Vagina (tissue), 2 donors: ENCODE results near the gene RSPO1. TPM values are rescaled to one million over a fixed set of nuclear protein-coding genes. Genes with fewer than 3 reads are reported as not detected.

ENCODE experiments used
- DNase-seq, 2 donors: peaks; one replicate each; pipeline ENCODE4 v3.0.0-alpha.2; 2017; ENCODE audit errors: extremely low spot score in 2 of 2
- H3K27ac ChIP-seq: fragments of 200-600 bp; sonication (generic); one replicate; pipeline ENCODE4 v1.5.1; 2019
- H3K27me3 ChIP-seq: fragments of 200-600 bp; sonication (generic); one replicate; pipeline ENCODE4 v1.5.1; 2019
- H3K36me3 ChIP-seq, 2 donors: fragments of 200-600 bp; sonication (generic); one replicate each; pipeline ENCODE4 v1.5.1; 2017 to 2019
- H3K4me1 ChIP-seq: fragments of 200-600 bp; sonication (generic); one replicate; pipeline ENCODE4 v1.5.1; 2019
- H3K4me3 ChIP-seq, 2 donors: fragments of 200-600 bp; sonication (generic); 1 replicate in 1 of 2; 2 replicates in 1 of 2; pipeline ENCODE4 v1.5.1; 2016 to 2019
- H3K9me3 ChIP-seq: fragments of 200-600 bp; sonication (generic); one replicate; pipeline ENCODE4 v1.5.1; 2019
- CTCF ChIP-seq, 3 experiments: fragments of 450-650 bp in 2 of 3; fragments of 200-600 bp in 1 of 3; sonication (generic) in 1 of 3; IDR thresholded peaks; one replicate each; pipeline ENCODE4 v1.5.1; 2017 to 2019; ENCODE audit warnings: antibody characterized with exemption in 3 of 3, mild to moderate bottlenecking in 2 of 3, moderate library complexity in 2 of 3
- POLR2A ChIP-seq, 2 donors: fragments of 450-650 bp; IDR thresholded peaks; one replicate each; pipeline ENCODE4 v1.6.1; 2017; ENCODE audit warnings: antibody characterized with exemption in 2 of 2, mild to moderate bottlenecking in 2 of 2, moderate library complexity in 2 of 2
- POLR2AphosphoS5 ChIP-seq, 2 donors: sonication (generic); formaldehyde crosslinking; IDR thresholded peaks; one replicate each; pipeline ENCODE4 v1.9.0; 2017; ENCODE audit warnings: antibody characterized with exemption in 2 of 2, mild to moderate bottlenecking in 2 of 2, low read depth in 1 of 2; ENCODE audit not compliant: insufficient read depth in 1 of 2
- intact Hi-C: fragments of 100-400 bp; cut with DNase I; formaldehyde crosslinking; loops from one replicate; pipeline ENCODE4 v1.15.1; 2023
- total RNA-seq: library from RNA; depleted of rRNA; stranded (reverse); fragments of >200 nt; gene quantifications from one replicate; pipeline ENCODE4 v1.2.3, GENCODE V29; 2016

The RSPO1 gene
- total RNA-seq, 1 donor from 2014 or later = 23.3 TPM

GRCh38 chr1:37602750-37603694 is 31.7 kb downstream of the RSPO1 start:
- Histone ChIP-seq H3K9me3 (no peaks in the 10 kb centered on the region), H3K4me1 (peaks cover 32% of the 10 kb centered on the region), H3K27me3 (no peaks in the 10 kb centered on the region), H3K27ac (no peak overlapping the region), H3K4me3 (no peak overlapping the region), H3K36me3 (no peaks in the 10 kb centered on the region)
- TF ChIP-seq POLR2A (IDR thresholded peaks at IDR 0.05) (no peak), CTCF (IDR thresholded peaks at IDR 0.05) (peak; percentile 8 to 59 (median 21)), POLR2AphosphoS5 (IDR thresholded peaks at IDR 0.05; ENCODE audit: insufficient read depth in 1 of 2, low read depth in 1 of 2) (no peak)
- DNase-seq = no peak
- intact Hi-C loops = no loop called here

GRCh38 chr1:37601441-37601840 is 33.3 kb downstream of the RSPO1 start:
- peaks cover 24% of the 10 kb centered on the region for H3K4me1 ChIP-seq
- intact Hi-C loops = no loop called here
- no peak for DNase-seq
- no peak overlapping the region for H3K4me3 ChIP-seq
- H3K9me3 ChIP-seq = no peaks in the 10 kb centered on the region
- no peak overlapping the region for H3K27ac ChIP-seq
- TF ChIP-seq POLR2AphosphoS5 (IDR thresholded peaks at IDR 0.05; ENCODE audit: insufficient read depth in 1 of 2, low read depth in 1 of 2) (no peak), POLR2A (IDR thresholded peaks at IDR 0.05) (no peak), CTCF (IDR thresholded peaks at IDR 0.05) (no peak)
- no peaks in the 10 kb centered on the region for H3K27me3 ChIP-seq
- no peaks in the 10 kb centered on the region for H3K36me3 ChIP-seq

- no peaks in the 10 kb centered on the region for H3K36me3 ChIP-seq
- H3K9me3 ChIP-seq = no peaks in the 10 kb centered on the region
- H3K27ac ChIP-seq = no peak overlapping the region
- no peak for DNase-seq
- TF ChIP-seq POLR2AphosphoS5 (IDR thresholded peaks at IDR 0.05; ENCODE audit: insufficient read depth in 1 of 2, low read depth in 1 of 2) = no peak
- no peak for TF ChIP-seq POLR2A (IDR thresholded peaks at IDR 0.05)
- TF ChIP-seq CTCF (IDR thresholded peaks at IDR 0.05) = no peak
- H3K4me1 ChIP-seq = peaks cover 21% of the 10 kb centered on the region
- H3K4me3 ChIP-seq = no peak overlapping the region
- H3K27me3 ChIP-seq = no peaks in the 10 kb centered on the region
- intact Hi-C loops = loop anchor here (5.0 kb wide), 1 partner anchor 82 kb away; no protein-coding TSS in a partner anchor
Measured at GRCh38 chr1:37599940-37600339, 34.8 kb downstream of the RSPO1 start.

GRCh38 chr1:37596182-37596667 is 38.5 kb downstream of the RSPO1 start:
- intact Hi-C loops = loop anchor here (5.0 kb wide), 1 partner anchor 86 kb away; no protein-coding TSS in a partner anchor

More at GRCh38 chr1:37596182-37596667, 38.5 kb downstream of the RSPO1 start:
- H3K36me3 ChIP-seq = peaks cover 0 to 18% of the 10 kb centered on the region in 2 donors
- no peak for TF ChIP-seq POLR2A (IDR thresholded peaks at IDR 0.05)
- TF ChIP-seq CTCF (IDR thresholded peaks at IDR 0.05) = no peak
- TF ChIP-seq POLR2AphosphoS5 (IDR thresholded peaks at IDR 0.05; ENCODE audit: insufficient read depth in 1 of 2, low read depth in 1 of 2) = no peak
- H3K9me3 ChIP-seq = no peaks in the 10 kb centered on the region
- H3K4me3 ChIP-seq = peak overlapping the region; percentile 71 to 78
- no peak for DNase-seq
- no peaks in the 10 kb centered on the region for H3K27me3 ChIP-seq
- H3K4me1 ChIP-seq = peaks cover 26% of the 10 kb centered on the region
- peak overlapping the region; percentile 63 for H3K27ac ChIP-seq
